ENCODE measurements around the gene PAXX.

PAXX gene

GRCh38 chr9:136982232-136983051, 9.8 kb upstream of the PAXX start, which contains the start of gene LCNL1:
TSS of gene LCNL1 (plus strand) at chr9:136982993. CDS start at chr9:136983587, 594 bp downstream.
- DNase-seq (ENCODE audit: low spot score), result no peak

- DNase-seq (ENCODE audit: low spot score), result no peak
Measured at GRCh38 chr9:136983167-136983566, 9.1 kb upstream of the PAXX start.

- no peak for DNase-seq (ENCODE audit: low spot score)
Measured at GRCh38 chr9:136983656-136984314, 8.4 kb upstream of the PAXX start.

- no peak for DNase-seq (ENCODE audit: low spot score)
Measured at GRCh38 chr9:136984464-136985026, 7.7 kb upstream of the PAXX start.

GRCh38 chr9:136985027-136985602, 7.1 kb upstream of the PAXX start:
- DNase-seq (ENCODE audit: low spot score), result no peak

GRCh38 chr9:136985853-136986252, 6.4 kb upstream of the PAXX start:
- no peak for DNase-seq (ENCODE audit: low spot score)

GRCh38 chr9:136988872-136989271, 3.4 kb upstream of the PAXX start:
- no peak for DNase-seq (ENCODE audit: low spot score)

- DNase-seq (ENCODE audit: low spot score), result no peak
Measured at GRCh38 chr9:136990242-136990911, 1.8 kb upstream of the PAXX start.

- no peak for DNase-seq (ENCODE audit: low spot score)
Measured at GRCh38 chr9:136992819-136993369, 672 bp downstream of the PAXX start.

- DNase-seq (ENCODE audit: low spot score), result no peak
Measured at GRCh38 chr9:136994180-136994887, 2.1 kb downstream of the PAXX start.

GRCh38 chr9:136994888-136995230, 2.6 kb downstream of the PAXX start:
- DNase-seq (ENCODE audit: low spot score), result no peak

GRCh38 chr9:136995362-136995761, 3.1 kb downstream of the PAXX start:
- DNase-seq (ENCODE audit: low spot score), result no peak

GRCh38 chr9:136995772-136996311, 3.6 kb downstream of the PAXX start:
- DNase-seq (ENCODE audit: low spot score), result no peak

GRCh38 chr9:136996361-136997292, 4.4 kb downstream of the PAXX start, which contains the start of gene CLIC3:
TSS of gene CLIC3 (minus strand) at chr9:136996568. CDS start at chr9:136996543, 25 bp downstream.
- peak; percentile 11 for DNase-seq (ENCODE audit: low spot score)

- no peak for DNase-seq (ENCODE audit: low spot score)
Measured at GRCh38 chr9:136997371-136997770, 5.1 kb downstream of the PAXX start.

- peak; percentile 23 for DNase-seq (ENCODE audit: low spot score)
Measured at GRCh38 chr9:136997830-136998234, 5.6 kb downstream of the PAXX start.

- DNase-seq (ENCODE audit: low spot score), result peak; percentile 63
Measured at GRCh38 chr9:137000177-137000930, 8.1 kb downstream of the PAXX start.

- no peak for DNase-seq (ENCODE audit: low spot score)
Measured at GRCh38 chr9:137001857-137002645, 9.8 kb downstream of the PAXX start.

Measured in activated CD4-positive, alpha-beta T cell treated with anti-CD3 and anti-CD28 coated beads, Interleukin-2, Interleukin-4, amounts not matched to agents 100 ng/mL and 50 ng/mL, durations not matched to agents 16 hours and 8 hours (primary cell).